A673 (cell line): Measurements from ENCODE around the gene AFF2.

Experiments used
- EZH2 ChIP-seq: fragments of 200-600 bp; sonication (generic); IDR thresholded peaks from 2 replicates; pipeline ENCODE4 v1.6.1; 2017; ENCODE audit warnings: borderline replicate concordance, low read depth, mild to moderate bottlenecking, mixed read lengths, antibody characterized with exemption, low read length; ENCODE audit not compliant: poor library complexity, severe bottlenecking
- TF ChIP-seq, protein P1 (sequence below): fragments of 300-800, 200-600 bp; sonication (generic); conservative IDR thresholded peaks from 2 replicates; pipeline ENCODE4 v1.5.1; 2017; ENCODE audit warnings: low read depth, mild to moderate bottlenecking, antibody characterized with exemption, low read length, moderate library complexity, mixed read lengths

DNA sequence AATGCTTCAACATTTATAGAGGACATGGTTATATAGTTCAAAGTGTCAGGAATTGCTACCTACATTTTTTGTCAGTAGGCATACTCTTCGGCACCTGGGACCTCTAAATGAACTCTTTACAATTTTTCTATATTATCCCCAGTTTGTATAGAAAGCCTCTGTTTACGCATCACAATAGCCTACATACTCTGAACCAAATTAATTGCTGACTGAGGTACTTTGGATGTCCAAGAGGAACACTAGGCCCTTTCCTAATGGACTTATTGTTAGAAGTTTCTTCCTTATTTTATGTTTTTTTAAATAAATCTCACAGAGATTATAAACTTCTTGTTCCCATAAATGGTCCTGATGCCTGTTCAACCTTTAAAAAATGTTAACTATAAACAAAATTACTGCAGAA, 8.4 kb upstream of the AFF2 start:
- TF ChIP-seq, protein P1, sequence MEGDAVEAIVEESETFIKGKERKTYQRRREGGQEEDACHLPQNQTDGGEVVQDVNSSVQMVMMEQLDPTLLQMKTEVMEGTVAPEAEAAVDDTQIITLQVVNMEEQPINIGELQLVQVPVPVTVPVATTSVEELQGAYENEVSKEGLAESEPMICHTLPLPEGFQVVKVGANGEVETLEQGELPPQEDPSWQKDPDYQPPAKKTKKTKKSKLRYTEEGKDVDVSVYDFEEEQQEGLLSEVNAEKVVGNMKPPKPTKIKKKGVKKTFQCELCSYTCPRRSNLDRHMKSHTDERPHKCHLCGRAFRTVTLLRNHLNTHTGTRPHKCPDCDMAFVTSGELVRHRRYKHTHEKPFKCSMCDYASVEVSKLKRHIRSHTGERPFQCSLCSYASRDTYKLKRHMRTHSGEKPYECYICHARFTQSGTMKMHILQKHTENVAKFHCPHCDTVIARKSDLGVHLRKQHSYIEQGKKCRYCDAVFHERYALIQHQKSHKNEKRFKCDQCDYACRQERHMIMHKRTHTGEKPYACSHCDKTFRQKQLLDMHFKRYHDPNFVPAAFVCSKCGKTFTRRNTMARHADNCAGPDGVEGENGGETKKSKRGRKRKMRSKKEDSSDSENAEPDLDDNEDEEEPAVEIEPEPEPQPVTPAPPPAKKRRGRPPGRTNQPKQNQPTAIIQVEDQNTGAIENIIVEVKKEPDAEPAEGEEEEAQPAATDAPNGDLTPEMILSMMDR: no peak
- TF ChIP-seq EZH2: no peak
